Measurements from ENCODE around the gene POLR3GL.

POLR3GL gene

DNA sequence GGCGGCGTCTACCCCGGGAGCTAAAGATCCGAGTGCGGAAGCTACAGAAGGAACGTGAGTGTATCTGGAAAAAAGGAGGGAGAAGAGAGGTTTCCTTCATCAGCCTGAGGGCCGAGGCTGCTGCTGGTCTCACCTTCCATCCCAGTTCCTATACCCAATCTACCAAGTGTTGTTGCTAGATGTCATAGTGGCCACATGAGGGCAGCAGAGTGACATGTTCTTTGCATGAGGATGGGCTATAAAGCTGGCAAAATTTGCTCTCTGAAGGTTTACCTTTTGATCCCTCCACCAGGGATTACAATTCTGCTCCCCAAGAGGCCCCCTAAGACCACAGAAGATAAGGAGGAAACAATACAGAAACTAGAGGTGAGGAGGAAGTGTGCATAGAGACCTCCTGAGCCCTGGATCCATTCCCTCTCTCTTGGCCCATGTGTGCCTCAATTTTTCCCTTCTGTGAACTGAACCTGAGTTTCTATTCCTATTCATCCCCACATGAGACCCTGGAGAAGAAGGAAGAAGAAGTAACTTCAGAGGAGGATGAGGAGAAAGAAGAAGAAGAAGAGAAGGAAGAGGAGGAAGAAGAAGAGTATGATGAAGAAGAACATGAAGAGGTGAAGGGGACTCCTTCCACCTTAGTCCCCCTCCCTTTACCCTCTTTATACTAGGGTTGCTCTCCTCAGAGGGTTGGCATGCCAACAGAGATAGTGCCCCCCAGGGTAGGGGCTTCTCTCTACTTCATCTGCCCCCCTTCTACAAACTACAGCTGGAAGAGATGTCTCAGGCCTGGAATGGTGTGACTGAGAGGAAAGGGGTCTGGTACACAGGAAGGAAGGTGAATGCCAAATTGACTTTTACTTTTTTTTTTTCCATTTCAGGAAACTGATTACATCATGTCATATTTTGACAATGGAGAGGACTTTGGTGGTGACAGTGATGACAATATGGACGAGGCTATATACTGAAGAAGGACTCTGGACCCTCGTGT lies 13.3 kb downstream of the POLR3GL start:
- peak; percentile 87 for DNase-seq

DNA sequence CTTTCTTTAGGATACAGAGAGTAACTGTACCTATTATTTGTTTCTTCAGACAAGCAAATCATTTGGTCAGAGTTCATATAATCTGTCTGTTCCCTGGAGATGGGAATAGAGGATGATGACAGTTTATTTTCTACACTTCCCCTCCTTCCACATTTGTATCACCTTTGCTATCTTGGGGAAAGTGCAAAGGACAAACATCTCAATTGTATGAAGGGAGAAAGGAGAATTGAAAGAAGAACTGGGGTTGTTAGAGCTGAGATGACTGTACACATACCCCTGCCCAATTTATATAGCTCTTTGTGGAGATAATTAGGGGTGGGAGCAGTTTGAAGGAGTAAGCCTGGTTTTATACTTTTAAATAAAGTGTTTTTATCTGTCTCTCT lies 14.0 kb downstream of the POLR3GL start:
- no peak for DNase-seq

DNA sequence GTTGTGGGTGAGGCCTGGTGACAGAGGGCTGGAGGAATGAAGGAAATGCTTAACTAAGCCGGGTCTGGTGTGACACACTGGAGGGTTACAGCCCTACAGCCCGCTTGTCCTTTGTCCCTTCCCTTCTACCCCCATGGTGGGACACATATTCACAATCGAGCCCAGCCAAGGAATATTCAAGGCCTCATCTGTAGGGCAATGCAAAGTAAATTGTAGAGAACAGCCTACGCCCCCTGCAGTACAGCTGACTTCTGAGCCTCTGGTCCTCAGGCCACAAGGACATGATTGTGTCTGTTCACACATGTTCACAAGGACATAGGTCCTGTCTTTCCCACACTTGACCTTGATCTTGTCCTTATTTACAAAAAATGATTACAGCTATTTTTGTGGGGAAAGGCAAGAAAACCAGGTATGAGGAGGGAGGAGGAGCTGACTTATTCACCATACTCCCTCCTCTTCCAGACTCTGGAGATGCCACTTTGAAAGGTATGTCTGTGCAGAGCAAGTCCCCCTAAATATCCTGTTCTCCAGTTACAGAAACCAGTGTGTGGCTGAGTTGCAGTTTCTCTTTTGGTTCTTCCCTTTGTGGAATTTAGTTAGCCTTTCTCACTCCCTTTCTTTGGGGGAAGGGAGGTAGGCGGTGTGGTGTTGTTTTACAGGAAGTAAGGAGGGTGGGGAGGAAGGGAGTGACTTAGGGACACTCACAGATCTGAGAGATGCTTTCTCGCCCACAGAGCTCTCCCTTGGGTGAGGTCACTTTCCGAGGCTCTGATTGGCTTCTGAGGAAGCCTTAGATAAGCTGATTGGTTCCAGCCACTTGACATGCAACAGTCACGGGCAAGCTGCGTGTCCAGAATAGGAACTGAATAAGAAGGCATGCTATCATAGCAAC lies 14.6 kb downstream of the POLR3GL start:
- DNase-seq = peak; percentile 91

DNA sequence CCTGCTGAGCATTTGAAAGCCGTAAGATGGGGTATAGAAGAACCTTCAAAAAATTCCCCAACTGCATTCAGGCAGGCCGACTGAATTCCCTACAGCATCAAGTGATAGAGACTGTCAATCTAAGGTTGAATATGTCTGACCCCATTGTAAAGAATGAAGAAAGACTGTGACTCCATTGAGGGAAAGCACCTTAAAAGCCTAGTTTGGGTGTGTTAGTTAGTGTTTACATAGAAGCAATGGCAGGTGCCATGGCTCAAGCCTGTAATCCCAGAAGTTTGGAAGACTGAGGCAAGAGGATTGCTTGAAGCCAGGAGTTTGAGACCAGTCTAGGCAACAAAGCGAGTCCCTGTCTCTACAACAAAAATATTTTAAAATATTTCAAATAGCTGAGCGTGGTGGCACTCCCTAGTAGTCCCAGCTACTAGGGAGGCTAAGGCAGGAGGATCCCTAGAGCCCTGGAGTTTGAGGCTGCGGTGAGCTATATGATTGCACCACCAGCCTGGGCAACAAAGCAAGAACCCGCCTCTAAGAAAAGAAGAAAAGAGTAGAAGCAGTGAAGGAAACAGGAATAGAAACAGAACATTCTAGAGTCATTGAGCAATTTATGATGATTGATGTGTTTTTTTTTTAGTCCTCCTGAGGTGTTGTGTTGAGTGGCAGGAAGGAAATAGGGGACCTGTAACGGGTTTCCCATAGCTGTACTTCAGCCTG lies 15.4 kb downstream of the POLR3GL start:
- DNase-seq = no peak

DNA sequence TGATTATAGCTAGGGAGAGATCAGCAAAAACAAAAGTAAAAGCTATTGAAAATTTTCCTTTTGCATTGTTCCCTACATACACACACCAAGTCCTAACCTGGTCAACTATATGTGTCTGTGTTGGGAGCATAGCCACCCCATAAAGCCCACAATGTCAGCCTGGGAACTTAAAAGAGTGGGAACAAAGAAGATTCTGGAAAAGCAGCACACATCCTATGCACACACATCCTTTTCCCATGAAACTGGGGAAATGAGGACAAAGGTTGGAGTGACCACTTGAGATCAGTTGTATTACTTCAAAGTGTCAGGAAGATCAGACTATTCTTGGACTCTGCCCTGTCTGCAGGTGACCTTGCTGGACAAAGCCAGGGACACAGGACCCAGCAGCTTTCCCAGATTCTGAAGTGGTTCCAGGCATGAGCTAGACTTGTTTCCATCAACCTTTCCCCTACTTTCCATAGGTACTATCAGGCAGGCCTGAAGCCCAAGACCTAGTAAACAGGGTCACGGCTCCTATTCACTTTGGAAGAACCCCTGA lies 16.0 kb downstream of the POLR3GL start:
- DNase-seq = no peak

DNA sequence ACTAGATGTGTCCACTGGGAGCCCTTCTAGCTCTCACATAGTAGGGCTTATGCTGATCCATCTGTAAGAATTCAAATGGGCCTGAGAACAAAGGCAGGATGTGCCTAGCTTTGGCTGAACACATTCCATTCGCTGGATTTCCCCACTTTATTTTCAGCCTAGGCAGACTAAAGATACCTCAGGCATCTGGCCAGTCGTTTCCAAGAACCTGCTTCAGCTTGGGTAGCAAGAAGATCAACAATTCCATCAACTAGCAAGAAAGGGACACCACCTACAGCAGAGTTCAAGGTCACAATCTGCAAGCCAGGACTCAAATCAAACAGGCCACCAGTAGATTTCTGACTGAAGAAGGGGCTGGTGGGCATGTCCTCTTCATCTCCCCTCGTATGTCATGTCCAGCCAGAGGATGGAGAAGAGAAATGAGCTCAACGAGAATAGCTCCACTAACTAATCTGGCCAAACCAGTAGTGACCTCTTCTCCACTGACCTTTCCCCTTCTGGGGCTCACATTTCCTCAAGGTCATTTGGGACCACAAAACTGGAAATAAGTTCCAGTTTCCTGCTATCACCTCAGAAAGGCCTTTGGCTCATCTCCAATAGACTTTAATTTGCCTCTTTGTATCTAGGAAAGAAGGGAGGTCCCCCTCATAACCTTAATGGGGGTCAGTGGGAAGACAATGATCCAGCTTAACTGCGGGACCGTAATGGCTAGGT lies 17.7 kb downstream of the POLR3GL start:
- DNase-seq = no peak

DNA sequence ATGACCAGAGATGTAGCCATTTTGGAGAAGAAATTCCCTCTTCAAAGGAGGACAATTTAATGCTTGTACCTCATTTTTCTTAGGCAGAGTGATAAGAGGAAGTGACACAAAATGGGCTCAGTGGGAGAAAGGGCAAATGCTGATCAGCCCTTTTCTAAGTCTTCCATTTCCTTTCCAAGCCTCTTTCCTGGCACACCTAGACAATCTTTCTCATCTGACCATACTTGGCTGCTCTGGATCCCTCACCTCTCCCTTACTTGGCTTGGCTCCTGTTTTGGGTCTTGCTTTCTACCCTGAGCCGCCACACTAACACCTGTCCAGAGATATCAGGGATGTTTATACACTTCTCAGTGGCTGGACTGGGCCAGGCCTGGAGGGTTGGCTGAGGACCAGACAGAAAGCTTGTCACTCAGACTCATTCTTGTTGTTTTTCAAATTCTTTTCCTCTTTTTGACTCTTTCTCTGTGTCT lies 18.8 kb downstream of the POLR3GL start:
- DNase-seq = peak; percentile 87

DNA sequence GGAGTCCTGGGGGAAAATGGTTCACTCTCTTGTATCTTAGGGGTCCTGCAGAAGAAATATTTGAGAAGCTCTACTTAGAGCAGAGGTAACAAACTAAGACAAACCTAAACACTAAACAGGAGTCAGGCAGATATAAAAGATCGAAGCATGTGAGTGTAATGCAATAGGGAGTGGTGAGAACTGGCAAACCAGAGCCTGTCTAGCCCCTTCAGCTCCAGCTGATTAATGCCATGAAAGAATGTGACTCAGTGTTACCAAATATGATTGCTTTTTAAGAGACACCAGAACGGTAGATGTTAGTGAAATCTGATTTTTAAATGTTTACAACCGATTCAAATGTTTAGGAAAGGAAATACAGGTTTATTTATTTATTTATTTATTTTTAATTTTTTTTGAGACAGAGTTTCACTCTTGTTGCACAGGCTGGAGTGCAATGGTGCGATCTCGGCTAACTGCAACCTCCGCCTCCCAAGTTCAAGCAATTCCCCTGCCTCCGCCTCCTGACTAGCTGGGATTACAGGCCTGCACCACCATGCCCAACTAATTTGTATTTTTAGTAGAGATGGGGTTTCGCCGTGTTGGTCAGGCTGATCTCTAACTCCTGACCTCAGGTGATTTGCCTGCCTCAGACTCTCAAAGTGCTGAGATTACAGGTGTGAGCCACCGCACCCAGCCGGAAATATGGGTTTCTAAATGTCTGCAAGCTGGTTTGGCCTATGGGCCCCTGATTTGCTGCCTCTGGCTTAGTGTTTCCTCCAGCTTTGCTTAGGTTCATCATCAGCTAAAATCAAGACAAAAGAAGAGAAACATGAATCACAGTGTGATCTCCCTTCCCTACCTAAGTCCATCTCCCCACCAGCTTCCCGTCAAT lies 19.7 kb downstream of the POLR3GL start:
- no peak for DNase-seq

DNA sequence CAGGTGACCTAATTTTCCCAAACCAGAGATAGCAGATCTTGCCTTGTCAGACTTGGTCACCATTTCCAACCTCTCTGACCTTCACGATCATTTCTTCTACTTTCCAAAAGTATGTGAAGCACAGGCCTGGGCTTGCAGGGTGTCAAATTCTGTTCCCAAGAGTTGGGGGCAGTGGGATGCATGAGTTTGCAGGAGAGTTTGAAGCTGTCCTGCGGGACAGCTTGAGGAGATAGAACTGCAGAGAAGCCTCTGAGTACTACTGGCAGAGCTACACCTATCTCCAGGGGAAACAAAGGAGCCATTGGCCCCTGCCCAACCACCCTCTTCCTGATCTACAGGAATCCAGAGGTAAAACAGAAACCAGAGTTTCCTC lies 20.6 kb downstream of the POLR3GL start:
- no peak for DNase-seq

DNA sequence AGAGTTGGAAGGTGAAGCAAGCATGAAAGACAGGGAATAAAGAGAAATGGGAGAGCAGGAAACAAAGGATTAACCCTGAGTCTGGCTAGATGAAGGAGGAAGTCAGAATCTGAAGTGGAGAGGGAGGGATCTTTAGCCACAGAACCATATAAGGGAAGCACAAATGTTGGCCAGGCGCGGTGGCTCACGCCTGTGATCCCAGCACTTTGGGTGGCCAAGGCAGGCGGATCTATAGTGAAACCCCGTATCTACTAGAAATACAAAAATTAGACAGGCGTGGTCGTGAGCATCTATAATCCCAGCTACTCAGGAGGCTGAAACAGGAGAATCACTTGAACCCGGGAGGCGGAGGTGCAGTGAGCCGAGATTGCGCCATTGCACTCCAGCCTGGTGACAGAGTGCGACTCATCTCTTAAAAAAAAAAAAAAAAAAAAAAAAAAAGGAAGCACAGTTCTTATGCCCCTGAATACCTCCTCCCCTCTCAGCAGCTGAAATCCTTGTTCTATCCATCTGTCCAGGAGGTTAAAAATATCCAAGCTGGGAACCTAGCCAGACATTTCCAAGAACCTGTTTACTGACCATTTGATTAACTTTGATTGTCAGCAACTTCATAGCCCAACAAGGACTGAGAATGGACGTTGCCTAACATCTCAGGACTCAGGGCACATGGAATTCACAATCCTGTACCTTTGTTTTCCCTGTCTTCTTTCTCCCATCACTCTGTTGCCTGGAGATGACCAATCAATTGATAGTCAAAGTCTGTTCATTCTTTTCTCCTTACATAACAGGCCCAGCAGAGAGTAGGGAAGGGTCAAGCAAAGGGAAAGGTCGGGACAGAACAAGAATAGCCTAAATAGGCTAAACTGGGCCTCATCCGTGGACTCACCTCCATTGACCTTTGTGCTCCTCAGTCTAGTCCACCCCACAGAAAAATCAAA lies 21.3 kb downstream of the POLR3GL start:
- DNase-seq = peak; percentile 97

DNA sequence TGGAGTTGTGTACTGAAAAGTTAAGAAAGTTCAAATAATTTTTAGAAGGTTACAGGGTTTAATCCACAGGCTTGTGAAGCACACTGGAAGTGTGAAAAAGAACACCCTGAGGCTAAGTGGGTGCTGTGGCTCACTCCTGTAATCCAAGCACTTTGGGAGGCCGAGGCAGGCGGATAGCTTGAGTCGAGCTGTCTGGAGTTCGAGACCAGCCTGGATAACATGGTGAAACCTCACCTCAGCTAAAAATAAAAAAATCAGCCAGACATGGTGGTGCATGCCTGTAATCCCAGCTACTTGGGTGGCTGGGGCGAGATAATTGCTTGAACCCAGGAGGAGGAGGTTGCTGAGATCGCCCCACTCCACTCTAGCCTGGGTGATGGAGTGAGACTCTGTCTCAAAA lies 22.1 kb downstream of the POLR3GL start:
- no peak for DNase-seq

DNA sequence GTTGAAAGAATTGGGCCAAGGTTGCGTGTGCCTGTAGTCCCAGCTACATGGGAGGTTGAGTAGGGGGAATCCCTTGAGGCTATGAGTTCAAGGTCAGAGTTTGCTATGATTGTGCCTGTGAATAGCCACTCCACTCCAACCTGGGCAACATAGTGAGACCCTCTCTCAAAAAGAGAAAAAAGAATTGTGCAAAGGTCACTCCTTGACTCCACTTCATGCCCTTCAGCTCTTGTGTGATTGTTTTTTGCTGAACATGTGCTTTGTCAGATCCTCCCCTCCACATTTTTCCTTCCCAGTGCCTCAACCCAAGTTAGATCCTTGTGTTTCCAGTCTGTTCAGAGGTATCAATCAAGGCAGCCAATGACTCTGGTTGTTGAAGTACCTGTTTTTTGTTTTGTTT lies 23.4 kb downstream of the POLR3GL start:
- DNase-seq = no peak

DNA sequence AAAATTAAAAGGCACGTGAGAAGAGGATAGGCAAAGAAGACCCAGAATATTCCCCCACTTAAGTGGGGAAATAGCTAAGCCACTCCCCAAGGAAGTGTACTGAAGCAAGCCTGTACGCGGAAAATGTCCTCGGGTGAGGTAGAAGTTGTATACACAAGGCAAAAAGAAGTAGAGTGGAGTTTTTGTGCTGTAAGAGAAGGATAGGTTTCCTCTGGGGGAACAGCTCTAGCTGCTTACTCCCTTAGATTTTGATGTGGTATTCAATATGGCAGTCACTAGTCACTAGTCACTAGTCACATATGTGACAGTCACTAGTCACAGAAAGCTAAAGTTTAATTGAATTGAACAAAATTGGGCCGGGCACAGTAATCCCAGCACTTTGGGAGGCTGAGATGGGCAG lies 24.3 kb downstream of the POLR3GL start:
- DNase-seq = peak; percentile 23

DNA sequence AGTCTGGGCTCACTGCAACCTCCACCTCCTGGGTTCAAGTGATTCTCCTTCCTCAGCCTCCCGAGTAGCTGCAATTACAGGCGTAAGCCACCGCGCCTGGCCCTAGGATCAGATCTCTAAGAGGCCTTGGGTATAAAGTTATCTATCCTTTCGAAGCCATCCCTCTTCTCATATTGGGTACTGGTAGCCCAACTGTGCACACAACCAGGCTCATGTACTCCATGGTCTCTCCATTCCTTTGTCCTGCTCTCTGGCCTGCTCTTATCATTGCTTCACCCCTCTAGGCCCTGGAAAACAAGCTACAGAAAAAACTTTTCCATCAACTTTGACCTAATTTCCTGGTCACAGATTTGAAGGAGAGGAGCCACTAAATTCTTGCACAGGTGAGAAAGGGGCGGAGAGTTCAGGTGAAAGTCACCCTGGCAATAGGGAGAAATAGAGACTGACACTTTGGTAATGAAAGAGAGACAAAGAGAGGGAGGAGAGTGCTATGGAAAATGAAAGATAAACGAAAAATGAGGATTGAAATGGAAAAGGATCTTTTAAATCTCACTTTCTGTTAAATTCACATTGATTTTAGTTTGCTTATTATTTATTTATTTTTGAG lies 25.9 kb downstream of the POLR3GL start:
- peak; percentile 81 for DNase-seq

DNA sequence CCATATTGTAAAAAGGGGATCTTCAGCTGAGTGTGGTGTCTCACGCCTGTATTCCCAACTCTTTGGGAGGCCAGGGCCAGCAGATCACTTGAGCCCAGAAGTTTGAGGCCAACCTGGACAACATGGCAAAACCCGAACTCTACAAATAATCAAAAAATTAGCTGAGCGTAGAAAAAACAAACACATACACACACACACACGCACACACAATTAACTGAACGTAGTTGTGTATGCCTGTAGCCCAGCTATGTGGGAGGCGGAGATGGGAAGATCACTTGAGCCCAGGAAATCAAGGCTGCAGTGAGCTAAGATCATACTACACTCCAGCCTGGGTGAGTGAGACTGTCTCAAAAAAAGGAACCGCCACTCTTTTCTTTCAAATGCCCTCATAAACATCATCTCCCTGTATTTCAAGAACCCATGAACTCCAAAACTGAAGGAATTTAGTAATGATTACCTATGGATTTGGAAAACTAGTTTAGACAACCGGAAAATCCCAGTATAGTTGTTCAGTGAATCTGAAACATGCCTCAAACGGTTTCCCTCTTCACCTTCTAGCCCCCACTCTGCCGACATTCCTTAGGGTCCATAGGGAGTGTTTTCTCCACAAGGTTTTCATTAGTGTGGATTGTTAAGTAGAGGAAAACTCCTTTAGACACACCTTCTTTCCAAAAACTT lies 27.4 kb downstream of the POLR3GL start:
- DNase-seq = no peak

DNA sequence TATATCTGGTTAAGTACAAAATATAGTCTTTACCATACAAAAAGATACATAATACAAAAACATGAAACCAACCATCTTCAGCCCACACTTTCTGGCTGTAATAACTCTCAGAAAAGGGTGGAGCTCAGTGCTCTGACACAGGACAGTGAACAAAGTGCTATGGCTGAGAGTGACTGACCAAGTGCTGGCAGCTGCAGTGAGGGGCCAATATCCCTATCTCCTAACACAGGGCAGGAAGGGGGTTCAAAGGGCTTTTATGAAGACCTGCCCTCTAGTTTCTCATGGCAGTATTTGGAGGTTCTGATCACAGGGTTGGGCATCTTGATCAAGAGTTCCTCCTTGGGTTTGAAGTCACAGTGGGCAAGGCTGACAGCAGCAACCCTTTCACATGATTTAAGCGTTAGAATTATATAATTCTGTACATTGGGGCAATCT lies 28.0 kb downstream of the POLR3GL start:
- no peak for DNase-seq

DNA sequence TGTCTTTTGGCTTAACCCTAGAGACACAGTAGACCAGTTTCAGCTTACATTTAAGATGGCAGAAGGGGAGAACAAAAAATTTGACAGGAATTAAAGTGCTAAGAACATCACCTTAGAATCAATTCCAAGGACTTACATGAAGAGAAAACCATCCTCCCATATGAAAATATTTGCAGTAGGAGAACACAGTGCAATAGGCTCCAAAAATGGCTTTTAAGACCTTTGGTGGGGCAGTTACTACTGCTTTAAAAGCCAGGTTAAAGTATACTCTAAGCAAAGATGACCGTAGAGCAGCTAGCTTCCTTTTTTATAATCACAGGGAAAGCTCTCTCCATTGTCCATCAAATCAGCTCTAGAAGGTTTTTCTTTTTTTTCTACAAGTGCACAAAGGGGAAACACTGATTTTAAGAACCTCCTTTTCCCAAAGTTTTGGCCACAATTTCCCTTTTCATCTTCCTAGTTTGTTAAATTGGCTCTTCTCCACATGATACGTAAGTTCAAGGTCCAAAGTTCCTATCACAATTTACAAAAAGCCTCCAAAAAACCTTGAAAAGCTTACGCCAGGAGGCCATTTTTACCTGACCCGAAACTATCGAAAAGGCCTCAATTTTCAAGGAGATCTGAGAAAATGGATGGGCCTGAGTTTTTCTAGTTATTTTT lies 28.6 kb downstream of the POLR3GL start:
- no peak for DNase-seq

Measured in NCI-H2029 treated with DMSO at 0.1 percent for 48 hours (cell line).